Measurements from ENCODE around the gene GRIPAP1.

The GRIPAP1 gene

DNA sequence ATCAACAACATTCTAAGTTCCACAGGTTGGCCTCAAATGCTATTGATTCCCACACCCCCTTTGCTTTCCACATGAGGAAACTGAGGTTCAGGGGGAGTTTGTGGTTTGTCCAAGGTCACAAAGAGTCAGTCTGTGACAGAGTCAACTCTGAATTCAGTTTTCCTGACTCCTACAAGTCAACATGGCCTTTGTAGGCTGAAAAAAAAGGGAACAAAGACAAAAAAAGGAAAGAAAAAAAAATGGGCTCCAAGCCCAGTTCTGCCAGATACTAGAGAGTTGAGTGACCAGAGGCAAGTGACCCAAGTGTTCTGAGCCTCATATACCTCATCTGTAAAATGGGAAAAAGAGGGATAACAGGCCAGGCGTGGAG is 66.8 kb downstream of the GRIPAP1 start:
- no peak for TF ChIP-seq ARNT (IDR thresholded peaks at IDR 0.05)
- no peak for TF ChIP-seq SP1 (IDR thresholded peaks at IDR 0.05)
- no peak for TF ChIP-seq HDGF (IDR thresholded peaks at IDR 0.05; ENCODE audit: borderline replicate concordance)
- TF ChIP-seq ZNF384 (IDR thresholded peaks at IDR 0.05) = no peak
- no peak for TF ChIP-seq BHLHE40 (IDR thresholded peaks at IDR 0.05; ENCODE audit: borderline replicate concordance)
- TF ChIP-seq NFRKB (IDR thresholded peaks at IDR 0.05) = no peak
- no peak for TF ChIP-seq LEF1 (IDR thresholded peaks at IDR 0.05; ENCODE audit: borderline replicate concordance)
- no peak for TF ChIP-seq FOXK2 (IDR thresholded peaks at IDR 0.05)
- no peak for TF ChIP-seq SUZ12 (IDR thresholded peaks at IDR 0.05)
- no peak for TF ChIP-seq FOXM1 (IDR thresholded peaks at IDR 0.05; ENCODE audit: borderline replicate concordance)
- POLR2A ChIA-PET = no interaction called here
- CTCF ChIA-PET = no interaction called here
- no peak for DNase-seq (ENCODE audit: extremely low spot score)

GRCh38 chrX:48934581-48935300 is 67.3 kb downstream of the GRIPAP1 start:
- POLR2A ChIA-PET = no interaction called here
- no peak for TF ChIP-seq NFRKB (IDR thresholded peaks at IDR 0.05)
- no peak for TF ChIP-seq TARDBP (IDR thresholded peaks at IDR 0.05)
- no peak for TF ChIP-seq L3MBTL2 (conservative IDR thresholded peaks at IDR 0.05)
- no peak for TF ChIP-seq ELF4 (IDR thresholded peaks at IDR 0.05)
- no peak for TF ChIP-seq FOXK2 (IDR thresholded peaks at IDR 0.05)
- no peak for TF ChIP-seq ZNF384 (IDR thresholded peaks at IDR 0.05)
- no peak for TF ChIP-seq SUZ12 (IDR thresholded peaks at IDR 0.05)
- CTCF ChIA-PET = no interaction called here
- DNase-seq (ENCODE audit: extremely low spot score) = no peak

DNA sequence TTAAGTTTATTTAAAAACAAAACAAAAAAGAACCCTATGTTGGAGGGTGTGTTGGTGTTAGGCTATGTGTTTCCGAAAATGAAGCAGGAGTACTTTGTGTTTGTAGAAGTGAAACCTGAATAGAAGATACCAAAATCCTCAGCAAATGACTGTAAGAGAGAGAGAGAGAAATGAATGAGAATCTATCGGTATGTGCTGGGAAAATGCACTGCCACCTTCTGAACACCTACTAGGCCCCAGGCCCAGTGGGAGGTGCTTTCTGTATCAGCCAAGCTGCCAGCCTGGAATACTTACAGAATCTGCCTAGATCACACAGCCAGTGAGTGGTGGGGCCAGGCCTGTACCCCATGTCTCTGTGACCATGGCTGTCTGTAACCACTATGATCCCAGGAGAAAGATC is 68.3 kb downstream of the GRIPAP1 start:
- CTCF ChIA-PET = interaction anchor here (0.6 kb wide), 1 partner anchor 1612 kb away, joined by 4 read pairs; no protein-coding TSS in a partner anchor
- DNase-seq (ENCODE audit: extremely low spot score) = no peak
- TF ChIP-seq SUZ12 (IDR thresholded peaks at IDR 0.05) (no peak), FOXK2 (IDR thresholded peaks at IDR 0.05) (no peak), ZNF384 (IDR thresholded peaks at IDR 0.05) (no peak), CTBP1 (IDR thresholded peaks at IDR 0.05; ENCODE audit: borderline replicate concordance) (no peak), L3MBTL2 (conservative IDR thresholded peaks at IDR 0.05) (no peak), LEF1 (IDR thresholded peaks at IDR 0.05; ENCODE audit: borderline replicate concordance) (no peak), ARNT (IDR thresholded peaks at IDR 0.05) (no peak), ELF4 (IDR thresholded peaks at IDR 0.05) (no peak), FOXM1 (IDR thresholded peaks at IDR 0.05; ENCODE audit: borderline replicate concordance) (no peak), HDGF (IDR thresholded peaks at IDR 0.05; ENCODE audit: borderline replicate concordance) (no peak), SP1 (IDR thresholded peaks at IDR 0.05) (no peak), FOXA1 (IDR thresholded peaks at IDR 0.05) (no peak), TARDBP (IDR thresholded peaks at IDR 0.05) (no peak), BHLHE40 (IDR thresholded peaks at IDR 0.05; ENCODE audit: borderline replicate concordance) (no peak), NFRKB (IDR thresholded peaks at IDR 0.05) (no peak)
- TF ChIP-seq, protein P1, sequence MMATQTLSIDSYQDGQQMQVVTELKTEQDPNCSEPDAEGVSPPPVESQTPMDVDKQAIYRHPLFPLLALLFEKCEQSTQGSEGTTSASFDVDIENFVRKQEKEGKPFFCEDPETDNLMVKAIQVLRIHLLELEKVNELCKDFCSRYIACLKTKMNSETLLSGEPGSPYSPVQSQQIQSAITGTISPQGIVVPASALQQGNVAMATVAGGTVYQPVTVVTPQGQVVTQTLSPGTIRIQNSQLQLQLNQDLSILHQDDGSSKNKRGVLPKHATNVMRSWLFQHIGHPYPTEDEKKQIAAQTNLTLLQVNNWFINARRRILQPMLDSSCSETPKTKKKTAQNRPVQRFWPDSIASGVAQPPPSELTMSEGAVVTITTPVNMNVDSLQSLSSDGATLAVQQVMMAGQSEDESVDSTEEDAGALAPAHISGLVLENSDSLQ (IDR thresholded peaks at IDR 0.05) = no peak
- POLR2A ChIA-PET = no interaction called here

- no peak for TF ChIP-seq TARDBP (IDR thresholded peaks at IDR 0.05)
- ChIA-PET POLR2A (interaction anchor here (1.0 kb wide), 1 partner anchor 30 kb away, joined by 3 read pairs; no protein-coding TSS in a partner anchor), CTCF (interaction anchor here (0.6 to 0.8 kb wide), 2 partner anchors 74 to 1198 kb away, joined by 3 to 4 read pairs; partner anchors contain the start of gene GRIPAP1)
- DNase-seq (ENCODE audit: extremely low spot score) = no peak
Measured at GRCh38 chrX:48927736-48928382, 74.2 kb downstream of the GRIPAP1 start.

GRCh38 chrX:48927123-48927522 is 74.9 kb downstream of the GRIPAP1 start:
- no peak for TF ChIP-seq ZNF384 (IDR thresholded peaks at IDR 0.05)
- CTCF ChIA-PET = interaction anchor here (0.6 to 0.8 kb wide), 2 partner anchors 75 to 1197 kb away, joined by 3 to 4 read pairs; partner anchors contain the start of gene GRIPAP1
- POLR2A ChIA-PET = interaction anchor here (1.0 kb wide), 1 partner anchor 31 kb away, joined by 3 read pairs; no protein-coding TSS in a partner anchor
- no peak for DNase-seq (ENCODE audit: extremely low spot score)

GRCh38 chrX:48924270-48924669 is 77.8 kb downstream of the GRIPAP1 start:
- POLR2A ChIA-PET = no interaction called here
- no peak for DNase-seq (ENCODE audit: extremely low spot score)
- TF ChIP-seq ARNT (IDR thresholded peaks at IDR 0.05) (no peak), LEF1 (IDR thresholded peaks at IDR 0.05; ENCODE audit: borderline replicate concordance) (no peak), FOXM1 (IDR thresholded peaks at IDR 0.05; ENCODE audit: borderline replicate concordance) (no peak), HDGF (IDR thresholded peaks at IDR 0.05; ENCODE audit: borderline replicate concordance) (no peak), ELF4 (IDR thresholded peaks at IDR 0.05) (no peak), ZNF384 (IDR thresholded peaks at IDR 0.05) (no peak), L3MBTL2 (conservative IDR thresholded peaks at IDR 0.05) (no peak), FOXK2 (IDR thresholded peaks at IDR 0.05) (no peak), BHLHE40 (IDR thresholded peaks at IDR 0.05; ENCODE audit: borderline replicate concordance) (no peak), CTBP1 (IDR thresholded peaks at IDR 0.05; ENCODE audit: borderline replicate concordance) (no peak), SUZ12 (IDR thresholded peaks at IDR 0.05) (no peak), SP1 (IDR thresholded peaks at IDR 0.05) (no peak), FOXA1 (IDR thresholded peaks at IDR 0.05) (no peak), TARDBP (IDR thresholded peaks at IDR 0.05) (no peak)
- TF ChIP-seq, protein P1 (IDR thresholded peaks at IDR 0.05) = no peak
- CTCF ChIA-PET = no interaction called here

- ChIA-PET POLR2A (no interaction called here), CTCF (no interaction called here)
- TF ChIP-seq NFRKB (IDR thresholded peaks at IDR 0.05) (no peak), L3MBTL2 (conservative IDR thresholded peaks at IDR 0.05) (no peak), ZNF384 (IDR thresholded peaks at IDR 0.05) (no peak), SP1 (IDR thresholded peaks at IDR 0.05) (no peak), FOXA1 (IDR thresholded peaks at IDR 0.05) (no peak), ELF4 (IDR thresholded peaks at IDR 0.05) (no peak), ARNT (IDR thresholded peaks at IDR 0.05) (no peak), TARDBP (IDR thresholded peaks at IDR 0.05) (no peak), LEF1 (IDR thresholded peaks at IDR 0.05; ENCODE audit: borderline replicate concordance) (no peak), FOXM1 (IDR thresholded peaks at IDR 0.05; ENCODE audit: borderline replicate concordance) (no peak), CTBP1 (IDR thresholded peaks at IDR 0.05; ENCODE audit: borderline replicate concordance) (no peak), FOXK2 (IDR thresholded peaks at IDR 0.05) (no peak), SUZ12 (IDR thresholded peaks at IDR 0.05) (no peak), HDGF (IDR thresholded peaks at IDR 0.05; ENCODE audit: borderline replicate concordance) (no peak)
- TF ChIP-seq, protein P1 (IDR thresholded peaks at IDR 0.05) = no peak
Measured at GRCh38 chrX:48923771-48924170, 78.3 kb downstream of the GRIPAP1 start.

More at GRCh38 chrX:48923771-48924170, 78.3 kb downstream of the GRIPAP1 start:
- DNase-seq (ENCODE audit: extremely low spot score) = no peak

Measured in HEK293T (cell line).